ENCODE measurements around the gene SLC2A5. TPM values are rescaled to one million over a fixed set of nuclear protein-coding genes. Genes with fewer than 3 reads are reported as not detected.

Gene SLC2A5
- total RNA-seq, 1 experiment from 2014 or later: 0.61 TPM

DNA sequence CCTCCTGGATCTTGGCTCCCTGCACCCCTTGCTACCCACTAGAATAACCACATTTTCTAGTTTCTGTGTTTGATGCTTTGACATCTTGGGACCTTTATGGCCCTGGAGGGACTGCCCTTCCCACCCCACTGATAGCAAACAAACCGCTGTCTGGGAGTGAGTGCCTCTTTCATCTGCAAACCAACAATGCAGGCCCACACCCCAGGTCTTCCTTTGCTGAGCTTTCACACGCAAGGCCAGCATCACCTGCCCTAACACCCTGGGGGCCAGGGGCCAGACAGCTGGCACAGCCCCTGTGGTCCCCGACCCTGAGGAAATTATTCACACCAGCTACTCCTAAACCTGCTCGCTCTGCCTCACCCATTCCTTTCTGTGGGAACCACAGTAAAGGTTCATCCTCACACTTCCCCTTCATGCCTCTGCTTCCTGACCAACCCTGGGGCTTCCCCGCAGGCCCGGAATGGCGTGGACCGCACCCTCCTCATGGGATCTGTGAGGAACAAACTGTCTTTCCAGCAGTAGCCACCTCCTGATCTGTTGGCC lies 58.6 kb downstream of the SLC2A5 start:
- TF ChIP-seq, protein P1, sequence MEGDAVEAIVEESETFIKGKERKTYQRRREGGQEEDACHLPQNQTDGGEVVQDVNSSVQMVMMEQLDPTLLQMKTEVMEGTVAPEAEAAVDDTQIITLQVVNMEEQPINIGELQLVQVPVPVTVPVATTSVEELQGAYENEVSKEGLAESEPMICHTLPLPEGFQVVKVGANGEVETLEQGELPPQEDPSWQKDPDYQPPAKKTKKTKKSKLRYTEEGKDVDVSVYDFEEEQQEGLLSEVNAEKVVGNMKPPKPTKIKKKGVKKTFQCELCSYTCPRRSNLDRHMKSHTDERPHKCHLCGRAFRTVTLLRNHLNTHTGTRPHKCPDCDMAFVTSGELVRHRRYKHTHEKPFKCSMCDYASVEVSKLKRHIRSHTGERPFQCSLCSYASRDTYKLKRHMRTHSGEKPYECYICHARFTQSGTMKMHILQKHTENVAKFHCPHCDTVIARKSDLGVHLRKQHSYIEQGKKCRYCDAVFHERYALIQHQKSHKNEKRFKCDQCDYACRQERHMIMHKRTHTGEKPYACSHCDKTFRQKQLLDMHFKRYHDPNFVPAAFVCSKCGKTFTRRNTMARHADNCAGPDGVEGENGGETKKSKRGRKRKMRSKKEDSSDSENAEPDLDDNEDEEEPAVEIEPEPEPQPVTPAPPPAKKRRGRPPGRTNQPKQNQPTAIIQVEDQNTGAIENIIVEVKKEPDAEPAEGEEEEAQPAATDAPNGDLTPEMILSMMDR (IDR thresholded peaks at IDR 0.05; ENCODE audit: unreplicated experiment): no peak
- no peak for DNase-seq (ENCODE audit: unreplicated experiment)
- Mint-ChIP-seq H3K27ac (ENCODE audit: low read depth, unreplicated experiment) (peak overlapping the region; percentile 10), H3K36me3 (ENCODE audit: insufficient read depth, unreplicated experiment) (peaks cover 6% of the 10 kb centered on the region), H3K9me3 (ENCODE audit: unreplicated experiment) (no peaks in the 10 kb centered on the region), H3K27me3 (ENCODE audit: insufficient read depth, unreplicated experiment) (no peaks in the 10 kb centered on the region), H3K4me3 (ENCODE audit: unreplicated experiment) (no peak overlapping the region), H3K4me1 (ENCODE audit: insufficient read depth, unreplicated experiment) (peaks cover 14% of the 10 kb centered on the region)
- intact Hi-C loops (cut with micrococcal nuclease): no loop called here
- CTCF ChIA-PET: interaction anchor here (0.6 to 1.2 kb wide), 4 partner anchors 8 to 100 kb away, joined by 3 to 6 read pairs (median 4); no protein-coding TSS in a partner anchor
- POLR2A ChIA-PET: no interaction called here
- BruUV-seq (replicated peaks): no TSS peak

DNA sequence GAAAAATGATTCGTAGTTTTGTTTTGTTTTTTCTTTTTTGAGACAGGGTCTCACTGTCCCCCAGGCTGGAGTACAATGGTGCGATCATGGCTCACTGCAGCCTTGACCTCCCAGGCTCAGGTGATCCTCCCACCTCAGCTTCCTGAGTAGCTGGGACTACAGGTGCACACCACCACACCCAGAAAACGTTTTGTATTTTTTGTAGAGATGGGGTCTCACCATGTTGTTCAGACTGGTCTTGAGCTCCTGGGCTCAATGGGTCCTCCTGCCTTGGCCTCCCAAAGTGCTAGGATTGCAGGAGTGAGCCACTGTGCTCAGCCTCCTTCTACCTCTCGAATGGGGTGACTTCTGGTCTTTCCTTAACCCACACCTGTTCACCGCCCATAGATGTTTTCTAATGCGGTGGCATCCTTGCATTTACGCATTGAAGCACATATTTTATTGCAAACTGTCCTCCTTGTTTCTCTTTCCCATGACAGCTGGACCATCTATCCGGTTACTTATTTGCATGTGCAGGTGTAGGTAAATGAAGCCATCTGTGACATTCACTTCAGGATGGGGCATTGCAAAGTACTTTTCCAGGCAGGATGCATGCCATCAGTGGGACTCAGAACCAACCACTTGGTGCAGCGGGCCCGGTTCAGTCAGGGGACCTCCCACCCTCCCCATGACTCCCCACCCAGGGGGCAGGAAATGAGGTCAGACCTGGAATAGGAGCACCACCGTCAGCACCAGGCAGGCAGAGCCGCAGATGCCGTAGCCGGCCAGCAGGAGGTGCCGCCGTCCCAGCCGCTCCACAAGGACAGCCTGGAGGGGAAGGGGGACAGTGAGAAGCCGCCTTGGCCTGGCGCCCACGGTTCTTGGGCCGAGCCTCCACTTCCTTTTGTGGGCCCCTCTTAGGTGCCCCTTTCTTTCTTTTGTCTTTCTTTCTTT lies 59.7 kb downstream of the SLC2A5 start:
- Mint-ChIP-seq H3K4me3 (ENCODE audit: unreplicated experiment) (no peak overlapping the region), H3K36me3 (ENCODE audit: insufficient read depth, unreplicated experiment) (peaks cover 6% of the 10 kb centered on the region), H3K27ac (ENCODE audit: low read depth, unreplicated experiment) (no peak overlapping the region), H3K4me1 (ENCODE audit: insufficient read depth, unreplicated experiment) (peaks cover 14% of the 10 kb centered on the region), H3K9me3 (ENCODE audit: unreplicated experiment) (no peaks in the 10 kb centered on the region), H3K27me3 (ENCODE audit: insufficient read depth, unreplicated experiment) (no peaks in the 10 kb centered on the region)
- intact Hi-C loops (cut with micrococcal nuclease): no loop called here
- peak; percentile 28 for DNase-seq (ENCODE audit: unreplicated experiment)
- BruUV-seq (replicated peaks): no TSS peak
- CTCF ChIA-PET: interaction anchor here (0.6 to 1.3 kb wide), 3 partner anchors 28 to 102 kb away, joined by 3 to 4 read pairs (median 4); no protein-coding TSS in a partner anchor
- TF ChIP-seq, protein P1 (IDR thresholded peaks at IDR 0.05; ENCODE audit: unreplicated experiment): peak; percentile 44
- POLR2A ChIA-PET: no interaction called here

DNA sequence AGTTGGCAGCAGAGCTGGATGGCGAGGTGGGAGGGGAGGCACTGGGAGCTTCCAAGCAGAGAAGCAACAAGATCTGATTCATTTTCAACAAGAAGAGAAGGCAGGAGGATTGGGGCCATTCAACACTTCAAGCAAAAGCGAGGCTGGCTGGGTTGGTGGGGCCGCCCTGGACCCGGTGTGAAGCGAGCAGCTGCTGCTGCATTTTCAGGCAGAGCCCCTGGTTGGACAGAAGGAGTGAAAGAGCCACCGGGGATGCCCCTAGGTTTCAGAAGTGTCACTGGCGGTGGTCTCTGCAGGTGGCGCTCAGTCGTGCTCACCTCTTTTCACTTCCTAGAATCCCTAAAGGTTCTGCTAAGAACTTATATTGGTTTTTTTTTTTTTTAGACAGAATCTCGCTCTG lies 61.2 kb downstream of the SLC2A5 start:
- Mint-ChIP-seq H3K36me3 (ENCODE audit: insufficient read depth, unreplicated experiment) (peaks cover 6% of the 10 kb centered on the region), H3K4me1 (ENCODE audit: insufficient read depth, unreplicated experiment) (peaks cover 14% of the 10 kb centered on the region), H3K27me3 (ENCODE audit: insufficient read depth, unreplicated experiment) (no peaks in the 10 kb centered on the region), H3K4me3 (ENCODE audit: unreplicated experiment) (no peak overlapping the region), H3K9me3 (ENCODE audit: unreplicated experiment) (no peaks in the 10 kb centered on the region), H3K27ac (ENCODE audit: low read depth, unreplicated experiment) (no peak overlapping the region)
- intact Hi-C loops (cut with micrococcal nuclease): no loop called here
- POLR2A ChIA-PET: no interaction called here
- CTCF ChIA-PET: interaction anchor here (0.7 kb wide), 1 partner anchor 187 kb away, joined by 3 read pairs; no protein-coding TSS in a partner anchor
- no peak for DNase-seq (ENCODE audit: unreplicated experiment)
- no TSS peak for BruUV-seq (replicated peaks)
- TF ChIP-seq, protein P1 (IDR thresholded peaks at IDR 0.05; ENCODE audit: unreplicated experiment): no peak

DNA sequence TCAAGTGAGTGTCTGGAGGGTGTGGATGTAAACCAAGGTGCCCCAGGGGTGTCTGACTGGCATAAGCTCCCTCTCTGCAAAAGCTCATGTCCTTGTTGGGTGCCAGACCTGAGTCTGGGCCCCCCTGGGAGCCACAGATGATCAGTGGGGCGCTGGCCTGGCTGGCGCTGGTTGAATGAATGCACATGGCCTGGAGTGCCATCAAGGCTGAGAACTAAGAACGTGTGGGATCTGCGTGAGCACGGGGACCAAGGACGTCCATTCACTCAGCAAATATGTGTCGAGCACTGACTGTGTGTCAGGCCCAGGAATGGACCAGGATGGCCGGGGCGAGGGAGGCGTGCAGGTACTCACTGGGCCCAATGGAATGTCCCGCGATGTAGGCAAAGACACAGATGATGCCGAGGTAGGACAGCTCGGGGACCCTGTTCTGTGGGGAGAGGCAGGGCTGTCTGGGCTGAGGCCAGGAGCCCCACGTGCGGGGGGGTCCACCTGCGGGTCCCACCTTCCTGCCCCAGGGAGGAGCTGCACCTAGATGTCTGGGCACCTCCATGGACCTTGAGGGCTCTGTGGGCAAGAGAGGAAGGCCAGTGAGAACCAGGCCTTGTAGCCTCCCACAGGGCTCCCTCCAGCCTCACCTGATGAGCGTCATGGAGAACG lies 62.3 kb downstream of the SLC2A5 start:
- peaks cover 13% of the 10 kb centered on the region for H3K4me1 Mint-ChIP-seq (ENCODE audit: insufficient read depth, unreplicated experiment)
- no peak overlapping the region for H3K4me3 Mint-ChIP-seq (ENCODE audit: unreplicated experiment)
- H3K9me3 Mint-ChIP-seq (ENCODE audit: unreplicated experiment): no peaks in the 10 kb centered on the region
- no peaks in the 10 kb centered on the region for H3K27me3 Mint-ChIP-seq (ENCODE audit: insufficient read depth, unreplicated experiment)
- CTCF ChIA-PET: interaction anchor here (0.6 kb wide), 1 partner anchor 32 kb away, joined by 3 read pairs; no protein-coding TSS in a partner anchor
- peaks cover 6% of the 10 kb centered on the region for H3K36me3 Mint-ChIP-seq (ENCODE audit: insufficient read depth, unreplicated experiment)
- TF ChIP-seq, protein P1 (IDR thresholded peaks at IDR 0.05; ENCODE audit: unreplicated experiment): no peak
- BruUV-seq (replicated peaks): no TSS peak
- intact Hi-C loops (cut with micrococcal nuclease): no loop called here
- H3K27ac Mint-ChIP-seq (ENCODE audit: low read depth, unreplicated experiment): no peak overlapping the region
- POLR2A ChIA-PET: no interaction called here
- no peak for DNase-seq (ENCODE audit: unreplicated experiment)
